Measurements from ENCODE around the gene IL17RE.

IL17RE gene

DNA sequence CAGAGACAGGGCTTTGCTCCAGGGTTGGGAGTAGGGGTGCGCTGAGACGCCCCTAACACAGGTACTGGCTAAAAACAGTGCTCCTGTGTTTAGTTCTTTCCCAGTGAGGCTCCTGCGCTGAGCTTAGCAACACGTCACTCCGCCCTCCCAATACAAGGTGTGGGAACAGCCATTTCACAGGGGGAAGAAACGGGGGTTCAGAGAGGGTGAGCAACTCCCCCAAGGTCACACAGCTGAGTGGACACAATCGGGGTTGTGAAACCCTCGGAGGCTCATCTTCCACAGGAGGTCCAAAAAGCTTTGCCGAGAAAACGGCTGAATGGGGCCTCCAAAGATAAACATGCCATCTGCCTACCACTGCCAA is 48.9 kb downstream of the IL17RE start:
- in situ Hi-C loops (cut with MboI; ENCODE audit: low sequenced_read_pairs), result no loop called here

DNA sequence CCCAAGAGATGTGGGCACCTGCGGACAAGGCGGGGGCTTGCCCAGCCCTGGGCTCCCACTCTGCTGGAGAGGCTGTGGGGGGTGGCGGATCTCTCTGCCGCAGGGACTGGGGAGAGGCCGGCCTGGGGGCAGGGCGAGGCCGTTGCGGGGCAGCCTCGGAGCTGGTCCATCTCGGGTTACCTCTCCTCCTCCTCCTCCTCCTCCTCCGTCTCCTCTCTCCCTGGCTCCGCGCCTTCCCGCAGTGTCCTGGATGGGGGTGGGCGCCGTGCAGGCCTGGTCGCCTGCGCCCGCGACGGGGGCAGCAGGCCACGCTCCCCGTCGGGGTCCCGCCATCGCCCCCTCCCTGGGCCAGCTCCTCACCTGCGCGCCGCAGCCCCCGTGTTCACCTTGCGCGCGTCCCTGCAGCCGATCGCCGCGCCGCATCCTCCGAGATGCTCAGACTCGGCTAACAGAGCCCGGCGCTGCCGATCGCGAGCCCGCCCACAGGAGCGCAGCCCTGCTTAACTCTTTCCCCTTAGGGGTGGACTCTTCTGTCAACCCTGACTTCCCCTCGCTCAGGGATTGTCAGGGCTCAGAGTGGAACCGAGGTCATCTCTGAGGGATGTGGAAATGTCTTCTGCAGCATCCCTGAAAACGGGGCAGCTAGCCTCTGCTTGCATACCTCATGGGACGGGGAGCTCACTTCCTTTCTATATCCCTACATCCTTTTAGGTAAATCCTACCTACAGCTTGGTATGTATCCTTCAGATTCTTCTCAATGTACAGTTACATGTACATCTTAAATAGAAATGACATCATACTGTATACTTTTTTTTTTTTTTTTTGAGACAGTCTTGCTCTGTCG is 49.5 kb downstream of the IL17RE start, which contains the start of gene PRRT3:
TSS of gene PRRT3 (minus strand) at position 447 of the 844 bp plus-strand sequence. CDS start 2,293 bp downstream, outside the sequence.
- in situ Hi-C loops (cut with MboI; ENCODE audit: low sequenced_read_pairs), result no loop called here

DNA sequence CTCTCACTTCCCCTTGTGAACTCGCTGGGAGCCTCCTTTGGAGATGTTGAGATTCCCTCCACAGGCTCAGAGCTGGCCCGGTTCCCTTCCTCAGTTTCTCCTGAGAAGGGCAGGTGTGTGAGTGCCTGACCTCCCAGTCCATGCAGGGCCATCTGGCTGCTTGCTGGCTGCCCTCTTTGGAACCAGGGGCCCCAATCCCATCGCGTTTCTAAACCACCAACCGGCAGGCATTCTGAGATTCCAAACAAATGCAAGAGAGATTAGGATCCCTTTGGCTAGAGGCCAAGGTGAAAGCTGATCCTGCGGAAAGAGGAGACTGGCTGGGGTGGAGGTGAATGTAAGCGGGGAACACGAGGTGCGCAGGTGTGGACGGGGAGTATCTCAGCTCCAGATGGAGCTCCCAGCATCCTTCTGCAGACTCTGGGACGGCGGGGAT is 52.4 kb downstream of the IL17RE start:
- in situ Hi-C loops (cut with MboI; ENCODE audit: low sequenced_read_pairs), result no loop called here

DNA sequence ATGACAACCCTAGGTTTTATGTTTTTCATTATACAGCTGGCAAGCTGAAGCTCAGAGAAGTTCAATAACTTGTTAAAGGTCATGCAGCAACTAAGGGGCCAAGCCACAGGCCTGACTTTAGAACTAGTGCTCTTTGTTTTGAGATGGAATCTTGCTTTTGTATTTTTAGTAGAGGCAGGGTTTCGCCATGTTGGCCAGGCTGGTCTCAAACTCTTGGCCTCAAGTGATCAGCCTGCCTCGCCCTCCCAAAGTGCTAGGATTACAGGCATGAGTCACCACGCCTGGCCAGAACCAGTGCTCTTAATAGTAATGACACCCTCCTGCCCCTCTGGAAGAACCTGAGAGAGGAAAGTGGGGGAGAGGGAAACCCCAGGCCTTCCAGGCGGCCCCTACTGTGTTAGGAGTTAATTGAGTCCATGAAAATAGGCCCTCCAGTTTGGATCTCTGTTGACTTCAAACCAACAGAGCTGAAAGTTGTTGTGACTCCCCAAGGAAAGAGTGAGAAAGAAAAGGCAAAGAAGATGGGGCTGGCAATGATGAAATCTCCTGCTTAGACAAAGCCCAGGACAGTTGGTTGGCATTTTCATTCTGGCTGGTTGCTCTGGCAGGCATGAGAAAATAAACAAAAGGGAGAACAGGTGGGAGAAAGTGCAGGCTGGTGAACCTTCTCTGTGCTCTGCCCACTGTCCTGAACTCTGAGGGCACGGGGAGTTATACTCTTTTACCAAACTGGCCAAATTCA is 53.1 kb downstream of the IL17RE start:
- in situ Hi-C loops (cut with MboI; ENCODE audit: low sequenced_read_pairs), result no loop called here

DNA sequence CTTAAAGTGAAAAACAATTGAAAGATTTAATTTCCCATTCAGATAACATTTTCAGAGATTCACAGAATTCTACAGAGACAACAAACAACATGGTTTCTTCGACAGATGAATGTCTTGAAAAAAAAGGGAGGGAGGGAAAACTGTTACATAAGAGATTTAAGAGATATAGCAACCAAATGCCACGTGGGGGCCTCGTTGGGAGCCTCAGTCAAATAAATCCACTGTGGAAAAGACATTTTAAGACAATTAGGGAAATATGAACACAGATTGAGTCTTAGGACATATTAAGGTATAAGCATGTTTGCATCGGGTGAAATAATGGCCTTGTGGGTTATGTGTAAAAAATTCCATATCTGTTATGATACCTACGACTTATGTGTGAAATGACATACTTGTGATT is 54.6 kb downstream of the IL17RE start:
- in situ Hi-C loops (cut with MboI; ENCODE audit: low sequenced_read_pairs), result no loop called here

DNA sequence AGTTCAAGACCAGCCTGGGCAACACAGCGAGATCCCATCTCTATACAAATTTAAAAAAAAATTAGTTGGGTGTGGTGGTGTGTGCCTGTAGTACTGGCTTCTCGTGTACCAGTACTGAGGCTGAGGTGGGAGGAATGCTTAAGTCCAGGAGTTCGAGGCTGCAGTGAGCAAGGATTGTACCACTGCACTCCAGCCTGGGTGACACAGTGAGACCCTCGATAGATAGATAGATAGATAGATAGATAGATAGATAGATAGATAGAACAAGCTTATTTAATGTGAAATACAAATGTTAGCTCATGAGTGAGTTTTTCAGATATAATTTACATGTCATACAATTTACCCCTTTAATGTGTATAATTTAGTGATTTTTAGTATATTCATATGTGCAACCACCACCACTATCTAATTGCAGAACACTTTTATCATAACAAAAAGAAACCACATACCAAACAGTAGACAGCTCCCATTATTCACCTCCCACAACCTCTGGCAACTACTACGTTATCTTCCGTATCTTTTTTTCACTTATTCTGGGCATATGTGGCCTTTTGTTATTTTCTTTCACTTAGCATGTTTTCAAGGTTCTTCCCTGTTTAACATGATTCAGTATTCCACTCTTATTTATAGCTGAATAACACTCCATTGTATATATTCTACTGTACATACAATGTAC is 62.7 kb downstream of the IL17RE start:
- in situ Hi-C loops (cut with MboI; ENCODE audit: low sequenced_read_pairs), result no loop called here
